GM12872 (cell line): ENCODE measurements around the gene TM9SF1.

Source experiments
- CTCF ChIP-seq: IDR thresholded peaks from 3 replicates; pipeline ENCODE4 v1.5.1; 2011; ENCODE audit warnings: low read depth, mild to moderate bottlenecking, low read length, moderate library complexity; ENCODE audit not compliant: insufficient read depth

TM9SF1 gene

GRCh38 chr14:24181371-24182077 is 13.7 kb downstream of the TM9SF1 start:
- TF ChIP-seq CTCF: no peak

GRCh38 chr14:24179961-24180796 is 15.1 kb downstream of the TM9SF1 start:
- no peak for TF ChIP-seq CTCF

GRCh38 chr14:24179294-24179960 is 15.8 kb downstream of the TM9SF1 start:
- no peak for TF ChIP-seq CTCF

- TF ChIP-seq CTCF: no peak
These were observed 16.7 kb downstream of the TM9SF1 start for GRCh38 chr14:24178399-24179178.

GRCh38 chr14:24177891-24178290 is 17.4 kb downstream of the TM9SF1 start:
- no peak for TF ChIP-seq CTCF

GRCh38 chr14:24177041-24177825 is 18.0 kb downstream of the TM9SF1 start:
- TF ChIP-seq CTCF: no peak
